IPS-20b (cell line): ENCODE data around the gene TCAIM.
A peak's percentile ranks its signal among the peaks of the same experiment; 100 is the strongest.

Experiments used
- H3K27ac ChIP-seq: one replicate; pipeline ENCODE4 v1.5.1; 2013; ENCODE audit warnings: low read length
- H3K27me3 ChIP-seq: 2 replicates; pipeline ENCODE4 v1.6.1; 2013; ENCODE audit warnings: mild to moderate bottlenecking, low read length, inconsistent platforms; ENCODE audit not compliant: insufficient read depth
- H3K36me3 ChIP-seq: 2 replicates; pipeline ENCODE4 v1.6.1; 2013; ENCODE audit warnings: low read depth, mild to moderate bottlenecking, inconsistent platforms, low read length, moderate library complexity; ENCODE audit not compliant: insufficient read depth
- H3K4me1 ChIP-seq: 2 replicates; pipeline ENCODE4 v1.6.1; 2013; ENCODE audit warnings: mild to moderate bottlenecking, control low read depth, inconsistent platforms, low read length, moderate library complexity; ENCODE audit not compliant: insufficient read depth
- H3K4me3 ChIP-seq: 2 replicates; pipeline ENCODE4 v1.5.1; 2013; ENCODE audit warnings: mild to moderate bottlenecking, low read length, inconsistent platforms
- H3K9ac ChIP-seq: 2 replicates; pipeline ENCODE4 v1.6.1; 2013; ENCODE audit warnings: low read depth, mild to moderate bottlenecking, inconsistent platforms, low read length, moderate library complexity
- H3K9me3 ChIP-seq: 2 replicates; pipeline ENCODE4 v1.6.1; 2013; ENCODE audit warnings: mild to moderate bottlenecking, low read depth, low read length, inconsistent platforms; ENCODE audit not compliant: insufficient read depth

TCAIM gene

GRCh38 chr3:44338010-44338827 is at the start of gene TCAIM:
Gene TCAIM, plus strand, starts transcription at chr3:44338766. Its CDS starts 16,017 bp downstream, at chr3:44354783.
- H3K4me1 ChIP-seq = peaks cover 7% of the 10 kb centered on the region; the same call in 1 of the 2 replicates
- no peaks in the 10 kb centered on the region for H3K36me3 ChIP-seq
- peak within 1 kb of the TSS; percentile 86 for H3K9ac ChIP-seq

GRCh38 chr3:44289882-44290462 is 48.6 kb upstream of the TCAIM start:
- H3K27me3 ChIP-seq = no peaks in the 10 kb centered on the region
- no peak overlapping the region for H3K9ac ChIP-seq
- H3K9me3 ChIP-seq = no peaks in the 10 kb centered on the region
- no peak overlapping the region for H3K4me3 ChIP-seq
- H3K4me1 ChIP-seq = no peaks in the 10 kb centered on the region
- no peak overlapping the region for H3K27ac ChIP-seq
- no peaks in the 10 kb centered on the region for H3K36me3 ChIP-seq

More at GRCh38 chr3:44338010-44338827, at the start of gene TCAIM:
- Histone ChIP-seq H3K27me3 (0 out of 2 replicates have a peak, but pooled peaks cover 3% of the 10 kb centered on the region), H3K27ac (peak within 1 kb of the TSS; percentile 50), H3K9me3 (no peaks in the 10 kb centered on the region), H3K4me3 (peak within 1 kb of the TSS; percentile 84)

GRCh38 chr3:44292276-44292675 is 46.3 kb upstream of the TCAIM start:
- H3K27ac ChIP-seq = no peak overlapping the region
- no peaks in the 10 kb centered on the region for H3K4me1 ChIP-seq

GRCh38 chr3:44292947-44293346 is 45.6 kb upstream of the TCAIM start:
- H3K9ac ChIP-seq = no peak overlapping the region

More at GRCh38 chr3:44292276-44292675, 46.3 kb upstream of the TCAIM start:
- Histone ChIP-seq H3K36me3 (no peaks in the 10 kb centered on the region), H3K4me3 (no peak overlapping the region), H3K27me3 (no peaks in the 10 kb centered on the region), H3K9me3 (no peaks in the 10 kb centered on the region), H3K9ac (no peak overlapping the region)

GRCh38 chr3:44297255-44297654 is 41.3 kb upstream of the TCAIM start:
- H3K27ac ChIP-seq = no peak overlapping the region
- H3K27me3 ChIP-seq = no peaks in the 10 kb centered on the region
- no peak overlapping the region for H3K9ac ChIP-seq
- no peaks in the 10 kb centered on the region for H3K4me1 ChIP-seq
- no peaks in the 10 kb centered on the region for H3K9me3 ChIP-seq
- H3K36me3 ChIP-seq = no peaks in the 10 kb centered on the region
- no peak overlapping the region for H3K4me3 ChIP-seq

More at GRCh38 chr3:44292947-44293346, 45.6 kb upstream of the TCAIM start:
- Histone ChIP-seq H3K4me1 (no peaks in the 10 kb centered on the region), H3K4me3 (no peak overlapping the region), H3K36me3 (no peaks in the 10 kb centered on the region), H3K27me3 (no peaks in the 10 kb centered on the region), H3K27ac (no peak overlapping the region), H3K9me3 (no peaks in the 10 kb centered on the region)

- Histone ChIP-seq H3K9ac (no peak overlapping the region), H3K4me1 (no peaks in the 10 kb centered on the region), H3K27me3 (no peaks in the 10 kb centered on the region), H3K9me3 (no peaks in the 10 kb centered on the region), H3K27ac (no peak overlapping the region), H3K36me3 (no peaks in the 10 kb centered on the region), H3K4me3 (no peak overlapping the region)
Measured at GRCh38 chr3:44301746-44302145, 36.8 kb upstream of the TCAIM start.

GRCh38 chr3:44309500-44309899 is 29.1 kb upstream of the TCAIM start:
- H3K27ac ChIP-seq = no peak overlapping the region
- H3K4me1 ChIP-seq = no peaks in the 10 kb centered on the region
- H3K4me3 ChIP-seq = no peak overlapping the region
- H3K36me3 ChIP-seq = no peaks in the 10 kb centered on the region
- H3K27me3 ChIP-seq = no peaks in the 10 kb centered on the region
- H3K9me3 ChIP-seq = no peaks in the 10 kb centered on the region
- H3K9ac ChIP-seq = no peak overlapping the region

GRCh38 chr3:44318891-44319311 is 19.7 kb upstream of the TCAIM start:
- Histone ChIP-seq H3K4me3 (no peak overlapping the region), H3K4me1 (no peaks in the 10 kb centered on the region), H3K9me3 (no peaks in the 10 kb centered on the region), H3K9ac (no peak overlapping the region), H3K27me3 (no peaks in the 10 kb centered on the region), H3K27ac (no peak overlapping the region), H3K36me3 (no peaks in the 10 kb centered on the region)

GRCh38 chr3:44321335-44321734 is 17.2 kb upstream of the TCAIM start:
- Histone ChIP-seq H3K4me1 (no peaks in the 10 kb centered on the region), H3K9me3 (no peaks in the 10 kb centered on the region), H3K27ac (no peak overlapping the region)

GRCh38 chr3:44323341-44323955 is 15.1 kb upstream of the TCAIM start:
- Histone ChIP-seq H3K4me3 (no peak overlapping the region), H3K36me3 (no peaks in the 10 kb centered on the region), H3K27ac (no peak overlapping the region), H3K9me3 (no peaks in the 10 kb centered on the region), H3K9ac (no peak overlapping the region), H3K4me1 (no peaks in the 10 kb centered on the region), H3K27me3 (no peaks in the 10 kb centered on the region)

More at GRCh38 chr3:44321335-44321734, 17.2 kb upstream of the TCAIM start:
- Histone ChIP-seq H3K4me3 (no peak overlapping the region), H3K36me3 (no peaks in the 10 kb centered on the region), H3K9ac (no peak overlapping the region), H3K27me3 (no peaks in the 10 kb centered on the region)

GRCh38 chr3:44324584-44324983 is 14.0 kb upstream of the TCAIM start:
- Histone ChIP-seq H3K9me3 (no peaks in the 10 kb centered on the region), H3K4me3 (no peak overlapping the region), H3K4me1 (no peaks in the 10 kb centered on the region), H3K36me3 (no peaks in the 10 kb centered on the region), H3K9ac (no peak overlapping the region), H3K27ac (no peak overlapping the region), H3K27me3 (no peaks in the 10 kb centered on the region)
